ENCODE data around the gene MTFMT. TPM values are rescaled to one million over a fixed set of nuclear protein-coding genes. Genes with fewer than 3 reads are reported as not detected.
A peak's percentile ranks its signal among the peaks of the same experiment; 100 is the strongest.

MTFMT gene
- total and polyA plus RNA-seq, 4 donors, result 6.8 to 14.7 (median 8.4) TPM

- WGBS, result 66% methylated on average over 12 of the region's 12 CpGs
- Histone ChIP-seq H3K36me3 (ENCODE audit: control insufficient read depth in 4 of 4, insufficient read depth in 3 of 4, low read depth in 1 of 4, low read length in 3 of 4) (peaks cover under 1 to 11% (median 5%) of the 10 kb centered on the region in 4 donors), H3K4me3 (ENCODE audit: low read depth in 1 of 3, low read length in 3 of 3) (no peak overlapping the region), H3K9ac (ENCODE audit: low read depth in 1 of 2, low read length in 2 of 2) (no peak overlapping the region), H3K27ac (ENCODE audit: low read depth in 1 of 2, low read length in 2 of 2) (no peak overlapping the region), H3K27me3 (ENCODE audit: control insufficient read depth in 4 of 4, insufficient read depth in 4 of 4, low read length in 3 of 4) (no peaks in the 10 kb centered on the region), H3K9me3 (ENCODE audit: control insufficient read depth in 4 of 4, low read length in 3 of 4) (no peaks in the 10 kb centered on the region), H3K4me1 (ENCODE audit: control insufficient read depth in 4 of 4, insufficient read depth in 4 of 4, low read length in 3 of 4) (peaks cover 3 to 32% (median 25%) of the 10 kb centered on the region in 4 donors)
- TF ChIP-seq, protein P1, sequence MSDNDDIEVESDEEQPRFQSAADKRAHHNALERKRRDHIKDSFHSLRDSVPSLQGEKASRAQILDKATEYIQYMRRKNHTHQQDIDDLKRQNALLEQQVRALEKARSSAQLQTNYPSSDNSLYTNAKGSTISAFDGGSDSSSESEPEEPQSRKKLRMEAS (IDR thresholded peaks at IDR 0.05), result no peak
- TF ChIP-seq NR2F2 (IDR thresholded peaks at IDR 0.05), result no peak
- no peak for TF ChIP-seq CTCF (IDR thresholded peaks at IDR 0.05; ENCODE audit: low read depth, low read length, missing input control)
- no peak for TF ChIP-seq FOXA1 (IDR thresholded peaks at IDR 0.05)
- TF ChIP-seq FOXA2 (IDR thresholded peaks at IDR 0.05), result no peak
- TF ChIP-seq EGR1 (IDR thresholded peaks at IDR 0.05; ENCODE audit: low read depth in 2 of 2), result no peak
- no peak for TF ChIP-seq RAD21 (IDR thresholded peaks at IDR 0.05)
- TF ChIP-seq REST (IDR thresholded peaks at IDR 0.05), result no peak
- no peak for TF ChIP-seq HNF4A (conservative IDR thresholded peaks at IDR 0.05)
- no peak for TF ChIP-seq TAF1 (conservative IDR thresholded peaks at IDR 0.05)
- no peak for TF ChIP-seq SP1 (IDR thresholded peaks at IDR 0.05)
- no peak for TF ChIP-seq YY1 (IDR thresholded peaks at IDR 0.05)
- no peak for TF ChIP-seq HNF4G (IDR thresholded peaks at IDR 0.05)
- no peak for DNase-seq (ENCODE audit: low spot score)
Observed at GRCh38 chr15:65029736-65030208, 333 bp upstream of the MTFMT start.

DNA sequence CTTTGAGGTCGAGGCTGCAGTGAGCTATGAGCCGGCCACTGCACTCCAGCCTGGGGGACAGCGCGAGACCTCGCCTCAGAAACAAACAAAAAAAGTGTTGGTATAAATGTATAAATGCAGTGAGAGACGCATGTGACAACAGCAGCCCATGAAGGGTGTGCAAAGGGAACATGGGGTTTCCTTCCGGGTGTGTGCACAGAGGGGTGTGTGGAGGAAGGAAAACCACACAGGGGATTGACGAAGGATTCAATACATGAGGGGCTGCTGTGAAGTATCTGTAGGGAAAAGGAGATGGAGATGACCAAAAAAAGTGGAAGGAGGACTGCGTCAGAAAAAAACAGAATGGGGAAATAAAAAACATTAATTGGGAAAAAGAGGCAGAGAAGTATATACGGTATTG lies 1.1 kb downstream of the MTFMT start:
- no peaks in the 10 kb centered on the region for H3K27me3 ChIP-seq (ENCODE audit: control insufficient read depth in 4 of 4, insufficient read depth in 4 of 4, low read length in 3 of 4)
- H3K9ac ChIP-seq (ENCODE audit: low read depth in 1 of 2, low read length in 2 of 2), result peak overlapping the region; percentile 36 to 90
- no peak for DNase-seq (ENCODE audit: low spot score)
- no peak for TF ChIP-seq JUND (IDR thresholded peaks at IDR 0.05)
- no peak for TF ChIP-seq REST (IDR thresholded peaks at IDR 0.05)
- no peak for TF ChIP-seq FOXA2 (IDR thresholded peaks at IDR 0.05)
- H3K4me1 ChIP-seq (ENCODE audit: control insufficient read depth in 4 of 4, insufficient read depth in 4 of 4, low read length in 3 of 4), result peaks cover 3 to 24% (median 19%) of the 10 kb centered on the region in 4 donors
- H3K27ac ChIP-seq (ENCODE audit: low read depth in 1 of 2, low read length in 2 of 2), result no peak overlapping the region
- peak overlapping the region in 2 of 3 donors; percentile 10 to 92 for H3K4me3 ChIP-seq (ENCODE audit: low read depth in 1 of 3, low read length in 3 of 3)
- WGBS, result 60% methylated on average over 10 of the region's 10 CpGs
- peaks cover 2 to 22% (median 9%) of the 10 kb centered on the region in 4 donors for H3K36me3 ChIP-seq (ENCODE audit: control insufficient read depth in 4 of 4, insufficient read depth in 3 of 4, low read depth in 1 of 4, low read length in 3 of 4)
- H3K9me3 ChIP-seq (ENCODE audit: control insufficient read depth in 4 of 4, low read length in 3 of 4), result no peaks in the 10 kb centered on the region
